ENCODE measurements around the gene DNAJC13.

DNA sequence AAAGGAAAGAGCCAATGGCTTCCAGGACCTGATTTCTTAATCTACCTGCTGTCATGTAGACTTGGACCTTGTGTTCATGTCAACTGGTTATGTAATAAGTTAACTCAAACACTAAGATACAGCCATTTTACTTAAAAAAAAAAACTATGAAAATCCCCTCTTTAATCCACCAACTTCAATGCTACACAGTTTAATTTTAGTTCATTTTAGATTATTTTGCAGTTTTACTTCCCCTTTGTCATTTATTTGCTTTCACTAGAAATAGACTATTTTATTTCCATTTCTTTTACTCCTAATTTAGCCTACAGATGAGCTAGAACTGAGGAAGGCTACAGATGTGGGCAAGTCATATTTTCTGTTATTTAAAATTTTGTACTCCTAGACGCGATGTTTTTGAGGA, 10.7 kb upstream of the DNAJC13 start:
- TF ChIP-seq ZFP36 (IDR thresholded peaks at IDR 0.05; ENCODE audit: borderline replicate concordance, partially characterized antibody) = no peak
- no peak for TF ChIP-seq EP300 (IDR thresholded peaks at IDR 0.05)
- TF ChIP-seq NR3C1 (IDR thresholded peaks at IDR 0.05) = no peak
- TF ChIP-seq, protein P1, sequence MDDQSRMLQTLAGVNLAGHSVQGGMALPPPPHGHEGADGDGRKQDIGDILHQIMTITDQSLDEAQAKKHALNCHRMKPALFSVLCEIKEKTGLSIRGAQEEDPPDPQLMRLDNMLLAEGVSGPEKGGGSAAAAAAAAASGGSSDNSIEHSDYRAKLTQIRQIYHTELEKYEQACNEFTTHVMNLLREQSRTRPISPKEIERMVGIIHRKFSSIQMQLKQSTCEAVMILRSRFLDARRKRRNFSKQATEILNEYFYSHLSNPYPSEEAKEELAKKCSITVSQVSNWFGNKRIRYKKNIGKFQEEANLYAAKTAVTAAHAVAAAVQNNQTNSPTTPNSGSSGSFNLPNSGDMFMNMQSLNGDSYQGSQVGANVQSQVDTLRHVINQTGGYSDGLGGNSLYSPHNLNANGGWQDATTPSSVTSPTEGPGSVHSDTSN (IDR thresholded peaks at IDR 0.05) = no peak
- TF ChIP-seq, protein P2, sequence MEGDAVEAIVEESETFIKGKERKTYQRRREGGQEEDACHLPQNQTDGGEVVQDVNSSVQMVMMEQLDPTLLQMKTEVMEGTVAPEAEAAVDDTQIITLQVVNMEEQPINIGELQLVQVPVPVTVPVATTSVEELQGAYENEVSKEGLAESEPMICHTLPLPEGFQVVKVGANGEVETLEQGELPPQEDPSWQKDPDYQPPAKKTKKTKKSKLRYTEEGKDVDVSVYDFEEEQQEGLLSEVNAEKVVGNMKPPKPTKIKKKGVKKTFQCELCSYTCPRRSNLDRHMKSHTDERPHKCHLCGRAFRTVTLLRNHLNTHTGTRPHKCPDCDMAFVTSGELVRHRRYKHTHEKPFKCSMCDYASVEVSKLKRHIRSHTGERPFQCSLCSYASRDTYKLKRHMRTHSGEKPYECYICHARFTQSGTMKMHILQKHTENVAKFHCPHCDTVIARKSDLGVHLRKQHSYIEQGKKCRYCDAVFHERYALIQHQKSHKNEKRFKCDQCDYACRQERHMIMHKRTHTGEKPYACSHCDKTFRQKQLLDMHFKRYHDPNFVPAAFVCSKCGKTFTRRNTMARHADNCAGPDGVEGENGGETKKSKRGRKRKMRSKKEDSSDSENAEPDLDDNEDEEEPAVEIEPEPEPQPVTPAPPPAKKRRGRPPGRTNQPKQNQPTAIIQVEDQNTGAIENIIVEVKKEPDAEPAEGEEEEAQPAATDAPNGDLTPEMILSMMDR (IDR thresholded peaks at IDR 0.05) = no peak
- TF ChIP-seq, protein P3, sequence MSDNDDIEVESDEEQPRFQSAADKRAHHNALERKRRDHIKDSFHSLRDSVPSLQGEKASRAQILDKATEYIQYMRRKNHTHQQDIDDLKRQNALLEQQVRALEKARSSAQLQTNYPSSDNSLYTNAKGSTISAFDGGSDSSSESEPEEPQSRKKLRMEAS (IDR thresholded peaks at IDR 0.05) = no peak
- TF ChIP-seq, protein P4, sequence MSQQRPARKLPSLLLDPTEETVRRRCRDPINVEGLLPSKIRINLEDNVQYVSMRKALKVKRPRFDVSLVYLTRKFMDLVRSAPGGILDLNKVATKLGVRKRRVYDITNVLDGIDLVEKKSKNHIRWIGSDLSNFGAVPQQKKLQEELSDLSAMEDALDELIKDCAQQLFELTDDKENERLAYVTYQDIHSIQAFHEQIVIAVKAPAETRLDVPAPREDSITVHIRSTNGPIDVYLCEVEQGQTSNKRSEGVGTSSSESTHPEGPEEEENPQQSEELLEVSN (IDR thresholded peaks at IDR 0.05; ENCODE audit: borderline replicate concordance, low read depth) = no peak
